DMS53 (cell line): Measurements from ENCODE around the gene PNPO.
A peak's percentile ranks its signal among the peaks of the same experiment; 100 is the strongest.
"Not testable (repeated sequence)": the region's sequence is repeated elsewhere in the genome, so short reads cannot be mapped to it uniquely, and the experiment has no call there.

ENCODE experiments used
- DNase-seq: peaks from one replicate; lab custom pipeline; 2025; lab: John Stamatoyannopoulos, UW

PNPO gene

GRCh38 chr17:47975189-47975822, 33.9 kb downstream of the PNPO start:
- DNase-seq, result no peak

- no peak for DNase-seq
Observed at GRCh38 chr17:47975823-47976205, 34.4 kb downstream of the PNPO start.

- peak; percentile 82 for DNase-seq
Observed at GRCh38 chr17:47978324-47978723, 37.0 kb downstream of the PNPO start.

- DNase-seq, result peak; percentile 84
Observed at GRCh38 chr17:47980541-47980940, 39.2 kb downstream of the PNPO start.

- DNase-seq, result no peak
Observed at GRCh38 chr17:47981462-47981861, 40.1 kb downstream of the PNPO start.

- DNase-seq, result no peak
Observed at GRCh38 chr17:47982091-47982617, 40.8 kb downstream of the PNPO start.

GRCh38 chr17:47982645-47983390, 41.4 kb downstream of the PNPO start:
- no peak for DNase-seq

- no peak for DNase-seq
Observed at GRCh38 chr17:47983492-47984223, 42.3 kb downstream of the PNPO start.

- DNase-seq, result no peak
Observed at GRCh38 chr17:47986520-47986919, 45.1 kb downstream of the PNPO start.

GRCh38 chr17:47987240-47987835, 46.0 kb downstream of the PNPO start:
- DNase-seq, result peak; percentile 76

- not testable (repeated sequence) for DNase-seq
Observed at GRCh38 chr17:47988445-47988844, 47.1 kb downstream of the PNPO start.

- DNase-seq, result no peak
Observed at GRCh38 chr17:47989159-47989558, 47.8 kb downstream of the PNPO start.

- no peak for DNase-seq
Observed at GRCh38 chr17:47989700-47990099, 48.3 kb downstream of the PNPO start.

- DNase-seq, result no peak
Observed at GRCh38 chr17:47990962-47991731, 49.8 kb downstream of the PNPO start.

GRCh38 chr17:47992216-47992615, 50.8 kb downstream of the PNPO start:
- DNase-seq, result no peak

- no peak for DNase-seq
Observed at GRCh38 chr17:47993031-47993564, 51.7 kb downstream of the PNPO start.

- DNase-seq, result no peak
Observed at GRCh38 chr17:47993964-47994363, 52.6 kb downstream of the PNPO start.

- no peak for DNase-seq
Observed at GRCh38 chr17:47994724-47995123, 53.4 kb downstream of the PNPO start.

- DNase-seq, result no peak
Observed at GRCh38 chr17:47995241-47995935, 54.0 kb downstream of the PNPO start.

GRCh38 chr17:47996201-47996600, 54.8 kb downstream of the PNPO start:
- no peak for DNase-seq

GRCh38 chr17:47997586-47997985, 56.2 kb downstream of the PNPO start:
- no peak for DNase-seq
